Kidney (tissue), 14 donors: ENCODE data around the gene ZC3H13. TPM values are rescaled to one million over a fixed set of nuclear protein-coding genes. Genes with fewer than 3 reads are reported as not detected.

Experiments
- DNase-seq, 5 donors: peaks; one replicate each; pipeline ENCODE4 v3.0.0-alpha.2; 2013 to 2020
- FAIRE-seq: peaks from 2 replicates; lab custom pipeline; 2012; peaks lifted over from hg19 to GRCh38; lab: Jason Lieb, UNC
- H3K27ac ChIP-seq, 2 donors: one replicate each; pipeline ENCODE4 v1.7.0; 2013; ENCODE audit warnings: low read depth in 2 of 2, low read length in 2 of 2, inconsistent platforms in 1 of 2
- H3K27me3 ChIP-seq: one replicate; pipeline ENCODE4 v1.7.1; 2013; ENCODE audit warnings: low read length, inconsistent platforms; ENCODE audit not compliant: control insufficient read depth, insufficient read depth
- H3K36me3 ChIP-seq, 3 donors: one replicate each; pipeline versions ENCODE4 v1.7.0 to v1.7.1; 2013; ENCODE audit warnings: low read length in 3 of 3, control low read depth in 1 of 3, inconsistent platforms in 1 of 3; ENCODE audit not compliant: insufficient read depth in 3 of 3, control insufficient read depth in 2 of 3
- H3K4me1 ChIP-seq, 3 donors: one replicate each; pipeline versions ENCODE4 v1.7.0 to v1.7.1; 2013; ENCODE audit warnings: low read length in 3 of 3, inconsistent platforms in 1 of 3, low read depth in 1 of 3; ENCODE audit not compliant: control insufficient read depth in 2 of 3, insufficient read depth in 2 of 3
- H3K4me3 ChIP-seq, 3 donors: one replicate each; pipeline versions ENCODE4 v1.7.0 to v1.8.1; 2013; ENCODE audit warnings: low read length in 3 of 3, control low read depth in 1 of 3, inconsistent platforms in 1 of 3
- H3K9ac ChIP-seq, 3 donors: one replicate each; pipeline versions ENCODE4 v1.7.0 to v1.7.1; 2013; ENCODE audit warnings: low read length in 3 of 3, control low read depth in 1 of 3, inconsistent platforms in 1 of 3
- H3K9me3 ChIP-seq, 3 donors: one replicate each; pipeline versions ENCODE4 v1.7.0 to v1.7.1; 2013; ENCODE audit warnings: low read length in 3 of 3, control low read depth in 1 of 3, inconsistent platforms in 1 of 3; ENCODE audit not compliant: control insufficient read depth in 2 of 3, insufficient read depth in 1 of 3
- CTCF ChIP-seq: IDR thresholded peaks from 3 replicates; pipeline ENCODE4 v1.5.1; 2012; ENCODE audit warnings: mild to moderate bottlenecking, moderate library complexity, borderline replicate concordance; ENCODE audit not compliant: insufficient read depth; ENCODE audit errors: extremely low read depth
- intact Hi-C: fragments of 100-400 bp; cut with DNase I; formaldehyde crosslinking; loops from one replicate; pipeline ENCODE4 v1.11.1; 2022
- polyA plus RNA-seq: library from polyadenylated mRNA; stranded (reverse); fragments of 350-450 nt; fragmentation: Illumina TruSeq; extraction: RNeasy Lipid Tissue Mini Kit (QIAGEN cat#74804); gene quantifications from one replicate; pipeline ENCODE4 v1.2.3, GENCODE V29; 2014; ENCODE audit warnings: low read depth, low replicate concordance; ENCODE audit not compliant: insufficient read depth
- total RNA-seq: library from RNA; stranded (reverse); fragmentation: NEBNext Ultra II Directional; extraction: Animal tissue kit (Norgen Biotek cat#: 25700); gene quantifications from one replicate; pipeline ENCODE4 v1.2.1, GENCODE V29; 2021
- donor health status: control.
- donor health status: control.
- donor health status: control.
- donor health status: control.
- donor health status: control.
- donor health status: DM: yes; HTN: yes; CAD: no.
- donor health status: Normal renal cell carcinoma (clear cell type).

The ZC3H13 gene
- total and polyA plus RNA-seq, 2 donors from 2014 or later = 6.4 to 53.1 TPM

GRCh38 chr13:46088821-46089562 is 36.4 kb upstream of the ZC3H13 start:
- Histone ChIP-seq H3K27ac (no peak overlapping the region), H3K27me3 (no peaks in the 10 kb centered on the region), H3K36me3 (no peaks in the 10 kb centered on the region), H3K9ac (no peak overlapping the region), H3K9me3 (no peaks in the 10 kb centered on the region), H3K4me3 (no peak overlapping the region), H3K4me1 (no peaks in the 10 kb centered on the region)
- no peak for DNase-seq
- intact Hi-C loops = no loop called here
- FAIRE-seq = no peak
- no peak for TF ChIP-seq CTCF

- no peak overlapping the region for H3K9ac ChIP-seq
- FAIRE-seq (no peak), DNase-seq (no peak)
- H3K36me3 ChIP-seq = no peaks in the 10 kb centered on the region
- TF ChIP-seq CTCF = no peak
- intact Hi-C loops = no loop called here
- no peaks in the 10 kb centered on the region for H3K9me3 ChIP-seq
- no peak overlapping the region for H3K4me3 ChIP-seq
- no peaks in the 10 kb centered on the region for H3K4me1 ChIP-seq
- H3K27ac ChIP-seq = no peak overlapping the region
- no peaks in the 10 kb centered on the region for H3K27me3 ChIP-seq
Observed at GRCh38 chr13:46087481-46087880, 34.9 kb upstream of the ZC3H13 start.

- H3K36me3 ChIP-seq = no peaks in the 10 kb centered on the region
- H3K9ac ChIP-seq = no peak overlapping the region
- TF ChIP-seq CTCF = no peak
- H3K9me3 ChIP-seq = no peaks in the 10 kb centered on the region
- no peak overlapping the region for H3K4me3 ChIP-seq
- DNase-seq (no peak), FAIRE-seq (no peak)
- intact Hi-C loops = no loop called here
- no peaks in the 10 kb centered on the region for H3K4me1 ChIP-seq
- H3K27me3 ChIP-seq = no peaks in the 10 kb centered on the region
- no peak overlapping the region for H3K27ac ChIP-seq
Observed at GRCh38 chr13:46086985-46087384, 34.4 kb upstream of the ZC3H13 start.

GRCh38 chr13:46086421-46086922 is 33.9 kb upstream of the ZC3H13 start:
- Histone ChIP-seq H3K9me3 (no peaks in the 10 kb centered on the region), H3K4me3 (no peak overlapping the region), H3K27me3 (no peaks in the 10 kb centered on the region), H3K36me3 (no peaks in the 10 kb centered on the region), H3K27ac (no peak overlapping the region), H3K4me1 (no peaks in the 10 kb centered on the region), H3K9ac (no peak overlapping the region)
- FAIRE-seq = no peak
- no peak for DNase-seq
- no peak for TF ChIP-seq CTCF
- intact Hi-C loops = no loop called here
